WTC11 (cell line): ENCODE measurements around the gene PLXDC1. TPM values are rescaled to one million over a fixed set of nuclear protein-coding genes. Genes with fewer than 3 reads are reported as not detected.

Experiments used
- ATAC-seq: fragments of 200-7000 bp; cut with Tn5 transposase; 2 replicates; pipeline ENCODE4 v1.10.0; 2021; ENCODE audit warnings: mild to moderate bottlenecking, moderate library complexity
- CTCF ChIA-PET: fragments of 300-600 bp; sonication (Branson Sonifier 250); formaldehyde crosslinking; loops from one replicate; lab custom pipeline; 2021; ENCODE audit warnings: antibody characterized with exemption; lab: Charles Lee
- POLR2A ChIA-PET: fragments of 350-600 bp; sonication (Branson Sonifier 250); formaldehyde crosslinking; loops from one replicate; lab custom pipeline; 2021; ENCODE audit warnings: antibody characterized with exemption; lab: Charles Lee
- DNase-seq: peaks from one replicate; pipeline ENCODE4 v3.0.0; 2021; ENCODE audit warnings: low spot score
- H3K27ac Mint-ChIP-seq: 2 replicates; pipeline ENCODE4 v1.8.0; 2021; ENCODE audit warnings: mixed read lengths
- H3K27me3 Mint-ChIP-seq: 2 replicates; pipeline ENCODE4 v1.8.0; 2021; ENCODE audit warnings: low read depth, mild to moderate bottlenecking, moderate library complexity, mixed read lengths
- H3K36me3 Mint-ChIP-seq: 2 replicates; pipeline ENCODE4 v1.8.0; 2021; ENCODE audit warnings: mixed read lengths
- H3K4me1 Mint-ChIP-seq: 2 replicates; pipeline ENCODE4 v1.8.0; 2022; ENCODE audit warnings: mixed read lengths
- H3K4me3 Mint-ChIP-seq: 2 replicates; pipeline ENCODE4 v1.8.0; 2021; ENCODE audit warnings: mild to moderate bottlenecking, moderate library complexity, mixed read lengths
- H3K9me3 Mint-ChIP-seq: 2 replicates; pipeline ENCODE4 v1.8.0; 2021; ENCODE audit warnings: mixed read lengths
- CBFB ChIP-seq: sonication (generic); formaldehyde crosslinking; IDR thresholded peaks from 2 replicates; pipeline ENCODE4 v1.8.1; 2022; ENCODE audit warnings: mild to moderate bottlenecking, low read depth, missing genetic modification reagents
- FOXP4 ChIP-seq: sonication (generic); formaldehyde crosslinking; IDR thresholded peaks from 2 replicates; pipeline ENCODE4 v1.8.0; 2022; ENCODE audit warnings: mild to moderate bottlenecking, missing genetic modification reagents
- JUN ChIP-seq: sonication (generic); formaldehyde crosslinking; IDR thresholded peaks from 2 replicates; pipeline ENCODE4 v1.8.0; 2023; ENCODE audit warnings: mild to moderate bottlenecking, missing genetic modification reagents
- NR1H2 ChIP-seq: sonication (generic); formaldehyde crosslinking; IDR thresholded peaks from 2 replicates; pipeline ENCODE4 v1.9.0; 2021; ENCODE audit warnings: mild to moderate bottlenecking, moderate library complexity, missing genetic modification reagents
- PRDM15 ChIP-seq: sonication (generic); formaldehyde crosslinking; IDR thresholded peaks from 2 replicates; pipeline ENCODE4 v1.8.0; 2022; ENCODE audit warnings: missing genetic modification reagents
- RORB ChIP-seq: fragments of 250-450 bp; sonication (Bioruptor Pico); IDR thresholded peaks from 2 replicates; pipeline ENCODE4 v1.9.0; 2021; ENCODE audit warnings: mild to moderate bottlenecking
- SMAD4 ChIP-seq: sonication (generic); formaldehyde crosslinking; IDR thresholded peaks from 2 replicates; pipeline ENCODE4 v1.8.0; 2022; ENCODE audit warnings: mild to moderate bottlenecking, missing genetic modification reagents
- STAT6 ChIP-seq: sonication (generic); formaldehyde crosslinking; conservative IDR thresholded peaks from 2 replicates; pipeline ENCODE4 v1.8.1; 2023; ENCODE audit warnings: mild to moderate bottlenecking, low read depth, missing genetic modification reagents, moderate library complexity
- TCF7 ChIP-seq: sonication (generic); formaldehyde crosslinking; IDR thresholded peaks from 2 replicates; pipeline ENCODE4 v1.8.0; 2022; ENCODE audit warnings: mild to moderate bottlenecking, low read depth, missing genetic modification reagents, moderate library complexity
- TP53 ChIP-seq: sonication (generic); formaldehyde crosslinking; IDR thresholded peaks from 2 replicates; pipeline ENCODE4 v1.8.1; 2023; ENCODE audit warnings: mild to moderate bottlenecking, missing genetic modification reagents
- ZBTB43 ChIP-seq: sonication (generic); formaldehyde crosslinking; IDR thresholded peaks from 2 replicates; pipeline ENCODE4 v1.8.1; 2023; ENCODE audit warnings: mild to moderate bottlenecking, missing genetic modification reagents
- ZNF121 ChIP-seq: sonication (generic); formaldehyde crosslinking; IDR thresholded peaks from 2 replicates; pipeline ENCODE4 v1.8.0; 2023; ENCODE audit warnings: missing genetic modification reagents
- ZNF138 ChIP-seq: sonication (generic); formaldehyde crosslinking; conservative IDR thresholded peaks from 2 replicates; pipeline ENCODE4 v1.8.1; 2022; ENCODE audit warnings: mild to moderate bottlenecking, moderate library complexity, missing genetic modification reagents
- ZNF396 ChIP-seq: fragments of 250-450 bp; sonication (Bioruptor Pico); IDR thresholded peaks from 2 replicates; pipeline ENCODE4 v1.8.0; 2021; ENCODE audit warnings: mild to moderate bottlenecking, moderate library complexity, borderline replicate concordance
- ZSCAN18 ChIP-seq: fragments of 250-450 bp; sonication (Bioruptor Pico); IDR thresholded peaks from 2 replicates; pipeline ENCODE4 v2.1.2; 2022; ENCODE audit warnings: mild to moderate bottlenecking, moderate library complexity
- total RNA-seq: library from RNA; stranded (reverse); gene quantifications from 3 replicates; pipeline ENCODE4 v1.2.3, GENCODE V29; 2021

PLXDC1 gene
- total RNA-seq, 1 experiment from 2014 or later, result 5.4 TPM

- no peaks in the 10 kb centered on the region for H3K27me3 Mint-ChIP-seq
- no peak overlapping the region for H3K27ac Mint-ChIP-seq
- ChIA-PET POLR2A (no interaction called here), CTCF (interaction anchor here (0.6 to 2.6 kb wide), 8 partner anchors 10 to 217 kb away, joined by 3 to 14 read pairs (median 4); no protein-coding TSS in a partner anchor)
- H3K4me3 Mint-ChIP-seq, result no peak overlapping the region
- no peak for ATAC-seq
- no peaks in the 10 kb centered on the region for H3K36me3 Mint-ChIP-seq
- peaks cover 13% of the 10 kb centered on the region for H3K4me1 Mint-ChIP-seq
- no peaks in the 10 kb centered on the region for H3K9me3 Mint-ChIP-seq
- TF ChIP-seq PRDM15 (CRISPR knock-in tag) (no peak), SMAD4 (no peak), TCF7 (CRISPR knock-in tag) (no peak), TP53 (CRISPR knock-in tag) (no peak), ZNF138 (no peak), FOXP4 (no peak), ZSCAN18 (CRISPR knock-in tag) (no peak), ZNF121 (CRISPR knock-in tag) (no peak), JUN (no peak), ZBTB43 (CRISPR knock-in tag) (no peak), ZNF396 (CRISPR knock-in tag) (no peak), RORB (CRISPR knock-in tag) (no peak), NR1H2 (CRISPR knock-in tag) (no peak), CBFB (no peak), STAT6 (CRISPR knock-in tag) (no peak)
- DNase-seq, result no peak
These were observed 132.9 kb downstream of the PLXDC1 start for GRCh38 chr17:39018267-39019134.
